Measurements from ENCODE around the gene PPARGC1A.

The PPARGC1A gene

DNA sequence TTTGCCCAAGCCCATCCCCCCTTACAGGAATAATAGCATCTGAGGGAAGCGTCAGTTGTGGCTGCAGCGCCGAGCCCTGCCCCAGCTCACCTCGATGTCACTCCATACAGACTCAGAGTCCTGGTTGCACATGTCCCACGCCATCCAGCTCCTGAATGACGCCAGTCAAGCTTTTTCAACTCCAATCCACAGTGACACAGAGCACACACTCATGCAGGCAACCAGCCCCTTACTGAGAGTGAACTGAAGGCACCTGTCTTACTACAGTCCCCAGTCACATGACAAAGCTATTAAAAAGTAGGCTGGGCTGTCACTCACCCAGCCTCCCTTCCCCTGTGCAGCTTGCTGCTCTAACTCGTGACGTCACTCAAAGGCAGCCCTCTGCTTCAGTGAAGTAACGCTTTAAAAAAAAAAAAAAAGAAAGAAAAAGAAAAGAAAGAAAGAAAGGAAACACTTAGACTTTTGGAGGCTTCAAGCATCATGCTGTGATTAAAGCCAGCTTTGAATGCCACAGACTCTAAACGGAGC is at the start of gene PPARGC1A:
Gene PPARGC1A, minus strand, starts transcription at position 234 of the 528 bp plus-strand sequence. Its CDS starts 90 bp downstream, at position 144.
- no peak for DNase-seq

DNA sequence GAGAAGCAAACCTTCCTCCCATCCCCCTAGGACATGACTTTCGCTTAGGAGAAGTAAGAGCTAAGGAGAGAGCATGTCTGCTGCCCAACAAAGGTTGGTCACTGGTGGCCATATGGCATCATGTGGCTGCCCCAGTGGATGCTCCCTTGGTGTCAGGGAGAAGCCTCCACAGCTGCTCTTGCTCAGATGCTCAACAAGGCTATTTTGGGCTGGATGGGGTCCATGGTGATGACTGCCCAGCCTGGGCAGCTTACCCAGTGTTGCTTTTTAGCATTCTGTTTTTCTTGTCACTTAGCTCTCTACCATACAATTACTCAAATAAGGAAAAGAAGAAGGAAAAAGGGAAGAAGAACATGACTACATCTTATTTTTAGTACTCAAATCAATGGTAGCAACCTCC is 48.9 kb upstream of the PPARGC1A start:
- DNase-seq = no peak

GRCh38 chr4:23937173-23937572 is 47.3 kb upstream of the PPARGC1A start:
- no peak for DNase-seq

DNA sequence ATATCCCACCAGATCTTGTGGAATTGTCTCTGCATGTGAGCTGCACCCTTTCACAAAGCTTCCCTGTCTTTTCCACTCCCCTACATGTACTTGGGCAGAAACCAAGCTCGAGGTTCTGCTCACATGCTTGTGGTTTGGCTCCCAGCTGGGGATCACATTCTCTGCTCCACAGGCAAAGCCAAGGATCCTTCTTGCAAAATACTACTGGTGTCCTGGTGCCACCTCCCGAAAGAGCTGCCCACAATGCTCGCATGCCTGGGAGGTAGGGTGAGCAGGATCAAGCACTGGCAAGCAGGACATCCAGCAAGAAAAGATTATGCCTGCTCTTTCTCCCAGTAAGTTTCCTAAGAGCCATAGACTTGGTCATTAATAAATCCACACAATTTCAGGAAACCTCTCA is 45.1 kb upstream of the PPARGC1A start:
- DNase-seq = no peak

- DNase-seq = no peak
Observed at GRCh38 chr4:23934223-23934622, 44.4 kb upstream of the PPARGC1A start.

GRCh38 chr4:23932901-23933308 is 43.1 kb upstream of the PPARGC1A start:
- no peak for DNase-seq

- no peak for DNase-seq
Observed at GRCh38 chr4:23932186-23932585, 42.3 kb upstream of the PPARGC1A start.

- DNase-seq = no peak
Observed at GRCh38 chr4:23931489-23931830, 41.6 kb upstream of the PPARGC1A start.

DNA sequence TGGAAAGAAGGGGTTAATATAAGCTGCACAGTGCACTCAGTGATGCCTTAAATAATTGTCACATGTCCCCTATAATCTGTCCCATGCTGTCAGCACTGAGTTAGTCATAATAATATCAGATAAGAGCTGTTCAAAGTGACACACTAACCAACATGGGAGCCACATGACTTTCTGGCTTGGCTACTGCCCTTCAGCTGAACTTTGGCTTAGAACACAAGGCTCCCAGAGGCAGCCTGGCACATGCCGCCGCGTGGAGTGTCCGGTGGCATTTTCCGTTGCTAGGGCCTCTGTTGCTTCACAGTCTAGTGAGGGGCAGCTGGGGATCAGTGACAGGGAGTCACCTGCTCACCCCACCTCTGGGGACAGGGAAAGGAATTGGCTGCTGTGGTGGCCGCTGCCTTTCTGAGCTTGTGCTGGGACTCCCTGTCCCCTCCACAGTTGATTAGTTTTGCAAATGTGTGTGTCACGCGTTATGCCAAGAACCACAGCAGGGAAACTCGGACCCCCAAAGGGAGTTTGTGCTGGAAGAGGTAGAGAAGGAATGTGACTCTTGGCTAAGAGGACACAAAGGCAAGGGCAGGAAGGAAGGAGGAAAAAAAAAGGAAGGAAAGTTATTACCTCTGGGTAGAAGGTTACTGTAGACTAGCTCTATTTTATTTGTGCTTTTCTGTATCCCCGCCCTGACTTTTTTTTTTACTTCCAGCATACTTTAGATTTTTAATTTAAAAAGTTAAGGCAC is 41.1 kb upstream of the PPARGC1A start:
- no peak for DNase-seq

GRCh38 chr4:23929248-23929647 is 39.4 kb upstream of the PPARGC1A start:
- no peak for DNase-seq

DNA sequence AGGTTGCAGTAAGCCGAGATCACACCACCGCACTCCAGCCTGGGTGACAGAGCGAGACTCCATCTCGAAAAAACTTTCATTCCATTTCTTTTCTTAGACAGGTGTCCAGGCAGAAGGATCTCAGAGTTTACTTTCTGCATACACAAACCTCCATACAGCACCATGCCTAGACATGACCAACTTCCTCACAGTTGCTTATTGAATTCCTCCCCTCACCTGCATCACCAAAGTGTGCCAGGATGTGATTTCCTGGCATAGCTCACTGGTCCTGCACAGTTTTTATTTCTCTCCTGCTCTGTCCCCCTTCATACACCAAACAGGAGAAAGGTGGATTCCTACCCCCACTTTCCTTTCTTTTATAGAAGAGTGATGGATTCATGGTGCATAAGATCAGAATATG is 34.7 kb upstream of the PPARGC1A start:
- DNase-seq = no peak

DNA sequence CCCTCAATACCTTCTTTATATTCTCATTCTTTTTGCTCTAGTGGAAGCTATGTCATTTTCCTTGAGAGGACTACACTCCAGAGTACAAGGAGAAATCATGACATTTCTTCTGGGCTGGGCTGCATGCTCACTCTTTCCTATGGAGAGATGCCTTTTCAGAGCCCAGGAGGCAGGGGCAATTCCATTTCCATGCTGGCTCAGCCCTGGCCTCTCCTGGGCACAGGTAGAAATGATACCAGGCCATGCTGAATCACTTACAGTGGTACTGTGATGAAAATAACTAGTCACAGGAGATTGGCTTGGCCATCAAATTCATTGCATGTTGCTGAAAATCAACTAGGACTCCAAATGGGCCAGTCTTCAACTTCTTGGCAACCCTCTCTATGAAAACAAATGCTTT is 34.0 kb upstream of the PPARGC1A start:
- DNase-seq = no peak

DNA sequence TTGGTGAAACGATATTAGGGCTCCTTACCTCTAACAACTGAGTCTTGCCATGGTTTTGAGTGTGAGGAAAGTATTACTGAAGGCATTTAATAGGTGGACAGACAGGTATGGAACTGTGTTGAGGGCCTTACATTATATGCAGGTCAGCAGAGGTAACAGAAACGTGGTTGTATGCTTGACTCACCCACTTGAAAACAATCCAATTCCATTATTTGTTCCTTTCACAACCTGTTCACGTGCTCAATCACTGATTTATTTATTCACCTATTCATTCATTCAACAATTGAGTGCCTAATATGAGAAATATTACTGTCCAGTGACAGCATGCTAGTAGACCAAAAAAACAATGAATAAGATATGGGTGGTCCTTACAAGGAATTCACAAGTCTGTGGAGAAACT is 33.3 kb upstream of the PPARGC1A start:
- no peak for DNase-seq

- no peak for DNase-seq
Observed at GRCh38 chr4:23922541-23923111, 32.8 kb upstream of the PPARGC1A start.

GRCh38 chr4:23922013-23922412 is 32.2 kb upstream of the PPARGC1A start:
- DNase-seq = no peak

- DNase-seq = no peak
Observed at GRCh38 chr4:23921447-23921845, 31.6 kb upstream of the PPARGC1A start.

GRCh38 chr4:23920716-23921446 is 31.0 kb upstream of the PPARGC1A start:
- DNase-seq = no peak

DNA sequence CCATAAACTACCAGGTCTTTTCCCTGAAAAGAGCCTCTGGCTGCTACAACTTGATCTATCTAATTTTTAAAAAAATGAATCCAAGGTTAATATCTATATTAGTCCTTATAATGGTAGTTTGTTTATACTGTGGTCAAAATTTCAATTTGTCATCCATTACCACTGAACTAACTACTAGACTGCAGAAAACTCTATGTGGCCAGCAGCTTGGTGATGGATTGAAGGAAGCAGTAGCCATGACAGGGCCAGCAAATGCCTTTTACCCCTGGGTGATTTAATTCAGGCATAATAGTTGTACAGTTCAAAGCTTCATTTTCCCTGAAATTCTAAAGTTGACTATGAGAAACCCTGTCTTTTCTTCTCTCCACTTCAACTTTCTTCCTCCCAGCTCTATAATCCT is 30.4 kb upstream of the PPARGC1A start:
- no peak for DNase-seq

GRCh38 chr4:23916282-23916681 is 26.4 kb upstream of the PPARGC1A start:
- no peak for DNase-seq

DNA sequence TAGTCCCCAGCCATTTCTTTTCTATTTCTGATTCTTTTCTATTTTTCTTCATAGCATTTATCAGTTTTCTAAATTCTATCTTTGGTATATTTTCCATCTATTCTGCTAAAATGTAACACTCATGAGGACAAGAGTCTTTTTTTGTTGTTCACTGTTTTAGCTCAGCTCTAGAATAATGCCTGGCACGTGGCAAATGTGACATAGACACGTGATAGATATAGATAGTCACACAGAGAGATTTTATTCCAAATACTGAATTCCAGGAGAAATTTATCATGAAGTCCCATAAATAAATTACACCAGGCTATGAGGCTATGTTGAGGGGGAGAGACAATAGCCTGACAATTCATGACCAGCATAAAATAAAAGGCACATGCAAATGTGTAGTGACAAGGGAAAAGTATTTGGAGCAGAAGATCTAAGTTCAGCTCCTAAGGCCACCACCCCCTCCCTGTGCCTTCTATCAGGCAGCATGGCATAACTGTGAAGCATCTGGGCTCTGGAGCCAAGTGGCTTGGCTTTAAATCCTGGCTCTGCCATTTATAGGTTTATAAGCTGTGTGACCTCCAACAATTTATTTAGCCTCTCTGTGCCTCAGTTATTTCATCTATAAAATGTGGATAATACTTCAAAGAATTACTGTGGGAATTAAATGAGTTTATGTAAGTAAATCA is 25.7 kb upstream of the PPARGC1A start:
- no peak for DNase-seq

GRCh38 chr4:23911675-23912455 is 22.0 kb upstream of the PPARGC1A start:
- no peak for DNase-seq

GRCh38 chr4:23909671-23910070 is 19.8 kb upstream of the PPARGC1A start:
- no peak for DNase-seq

GRCh38 chr4:23906839-23907238 is 17.0 kb upstream of the PPARGC1A start:
- no peak for DNase-seq
